ENCODE results near the gene RILPL2. TPM values are rescaled to one million over a fixed set of nuclear protein-coding genes. Genes with fewer than 3 reads are reported as not detected.

Gene RILPL2
- total and polyA plus RNA-seq, 2 of the 13 experiments (the other 11 are each of a cell fraction or from before 2014, with no cell fraction given), result 2.7 to 8.1 TPM

GRCh38 chr12:123442774-123443173 lies 6.3 kb upstream of the RILPL2 start:
- Histone ChIP-seq H3K27ac (ENCODE audit: extremely low read length, insufficient read depth, low read length) (no peak overlapping the region), H3K79me2 (ENCODE audit: insufficient read depth, low read length) (no peaks in the 10 kb centered on the region), H3K4me3 (replicated peaks in 1 of 3; ENCODE audit: insufficient read depth in 1 of 3, low read depth in 2 of 3, low read length in 3 of 3) (no peak overlapping the region), H3K9me3 (ENCODE audit: low read length) (no peaks in the 10 kb centered on the region), H4K20me1 (ENCODE audit: insufficient read depth, low read length) (no peaks in the 10 kb centered on the region), H3K36me3 (replicated peaks in 1 of 2; ENCODE audit: control insufficient read depth in 1 of 2, insufficient read depth in 2 of 2, low read length in 2 of 2) (no peaks in the 10 kb centered on the region), H3K4me1 (ENCODE audit: insufficient read depth, low read length) (peaks cover 37% of the 10 kb centered on the region), H2AFZ (ENCODE audit: low read length) (no peak overlapping the region), H3K27me3 (ENCODE audit: control insufficient read depth in 1 of 2, insufficient read depth in 2 of 2, low read length in 2 of 2) (no peaks in the 10 kb centered on the region), H3K4me2 (ENCODE audit: low read depth, low read length) (no peak overlapping the region), H3K9ac (ENCODE audit: insufficient read depth, low read depth, low read length) (no peak overlapping the region)
- FAIRE-seq (no peak), DNase-seq (ENCODE audit: low spot score) (no peak), ATAC-seq (no peak)
- TF ChIP-seq RFX5 (IDR thresholded peaks at IDR 0.05; ENCODE audit: low read depth, low read length) (no peak), MEF2D (CRISPR knock-in tag; IDR thresholded peaks at IDR 0.05) (no peak), BHLHE40 (IDR thresholded peaks at IDR 0.05; ENCODE audit: low read length) (no peak), SRY (CRISPR knock-in tag; IDR thresholded peaks at IDR 0.05) (no peak), ZNF18 (CRISPR knock-in tag; IDR thresholded peaks at IDR 0.05; ENCODE audit: insufficient replicate concordance) (no peak), ZNF598 (CRISPR knock-in tag; IDR thresholded peaks at IDR 0.05; ENCODE audit: borderline replicate concordance) (no peak), RBFOX2 (IDR thresholded peaks at IDR 0.05; ENCODE audit: low read depth, low read length) (no peak), ZNF883 (CRISPR knock-in tag; IDR thresholded peaks at IDR 0.05; ENCODE audit: not compliant biosample characterization) (no peak)
- intact Hi-C loops (cut with micrococcal nuclease; ENCODE audit: unreplicated experiment) (no loop called here), in situ Hi-C loops (cut with HindIII; ENCODE audit: extremely low pct_ligation_motif_present, low pct_unique_long_range_greater_than_20kb) (no loop called here)
- POLR2A ChIA-PET, result no interaction called here
- CTCF ChIA-PET (ENCODE audit: low intra/inter-chr PET ratio, low total read pairs), result no interaction called here
- no TSS peak for BruUV-seq (replicated peaks)
- 56% methylated on average over 4 of the region's 4 CpGs for WGBS (ENCODE audit: low lambda C conversion rate)

Data from HepG2 (cell line).